H1 (cell line): ENCODE data around the gene CBLL2.

Experiments used
- BCL11A ChIP-seq, 2 experiments: IDR thresholded peaks; one replicate each; pipeline ENCODE4 v1.6.1; 2011; ENCODE audit warnings: low read depth in 2 of 2, low read length in 2 of 2, mild to moderate bottlenecking in 2 of 2
- CEBPB ChIP-seq: IDR thresholded peaks from 2 replicates; pipeline ENCODE4 v1.6.1; 2012; ENCODE audit warnings: low read depth, low read length
- EP300 ChIP-seq, 2 experiments: IDR thresholded peaks; 1 replicate in 1 of 2; 2 replicates in 1 of 2; pipeline ENCODE4 v1.6.1; 2011 to 2012; ENCODE audit warnings: low read depth in 2 of 2, low read length in 2 of 2, mild to moderate bottlenecking in 2 of 2, borderline replicate concordance in 1 of 2, inconsistent platforms in 1 of 2, moderate library complexity in 1 of 2
- EZH2 ChIP-seq: fragments of 200-600 bp; sonication (generic); IDR thresholded peaks from 2 replicates; pipeline ENCODE4 v1.7.1; 2012; ENCODE audit warnings: low read depth, mild to moderate bottlenecking, moderate library complexity, low read length, inconsistent platforms; ENCODE audit not compliant: severe bottlenecking
- POLR2A ChIP-seq, 2 experiments: IDR thresholded peaks; 1 replicate in 1 of 2; 2 replicates in 1 of 2; pipeline ENCODE4 v1.6.1; 2011; ENCODE audit warnings: low read depth in 2 of 2, low read length in 2 of 2, mild to moderate bottlenecking in 2 of 2; ENCODE audit errors: control extremely low read depth in 1 of 2
- POLR2AphosphoS5 ChIP-seq: IDR thresholded peaks from 2 replicates; pipeline ENCODE4 v1.6.1; 2011; ENCODE audit warnings: low read depth, low read length
- SP2 ChIP-seq: IDR thresholded peaks from 2 replicates; pipeline ENCODE4 v1.6.1; 2012; ENCODE audit warnings: mild to moderate bottlenecking, low read length, inconsistent platforms
- SRF ChIP-seq: IDR thresholded peaks from 2 replicates; pipeline ENCODE4 v1.6.1; 2011; ENCODE audit warnings: mild to moderate bottlenecking, low read depth, low read length, moderate library complexity
- ZNF274 ChIP-seq: IDR thresholded peaks from 2 replicates; pipeline ENCODE4 v1.7.0; 2012; ENCODE audit warnings: low read length, borderline replicate concordance; ENCODE audit errors: extremely low read depth
- TF ChIP-seq, protein P1 (sequence below): IDR thresholded peaks from 2 replicates; pipeline ENCODE4 v1.6.1; 2012; ENCODE audit warnings: inconsistent platforms
- TF ChIP-seq, protein P2 (sequence below), 3 experiments: IDR thresholded peaks; 1 replicate in 2 of 3; 2 replicates in 1 of 3; pipeline versions ENCODE4 v1.5.1 to v1.6.1; 2011; ENCODE audit warnings: low read length in 3 of 3, mild to moderate bottlenecking in 3 of 3, inconsistent platforms in 2 of 3, low read depth in 1 of 3, moderate library complexity in 1 of 3; ENCODE audit not compliant: insufficient read depth in 1 of 3; ENCODE audit errors: control extremely low read depth in 1 of 3

DNA sequence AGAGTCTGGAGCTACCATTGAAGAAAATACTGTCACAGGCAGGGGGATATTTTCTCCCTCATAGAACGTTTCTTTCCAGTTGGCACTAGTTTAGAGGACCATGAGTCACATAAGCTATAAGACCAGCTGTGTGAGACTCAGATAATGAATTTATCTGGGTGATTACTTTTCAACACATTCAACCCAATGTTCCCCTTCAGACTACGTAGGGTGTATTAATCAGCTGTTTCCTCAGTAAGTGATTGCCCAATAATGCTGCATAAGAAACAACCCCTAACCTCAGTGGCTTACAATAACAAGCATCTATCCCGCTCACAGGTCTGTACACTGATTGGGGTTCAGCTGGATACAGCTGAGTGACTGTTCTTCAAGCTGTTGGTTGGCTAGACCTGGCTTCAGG is 38.1 kb downstream of the CBLL2 start:
- TF ChIP-seq BCL11A (IDR thresholded peaks at IDR 0.05; ENCODE audit: low read depth in 2 of 2, low read length in 2 of 2) (no peak), EZH2 (no peak), ZNF274 (no peak), SP2 (no peak), POLR2AphosphoS5 (no peak), EP300 (IDR thresholded peaks at IDR 0.05; ENCODE audit: borderline replicate concordance in 1 of 2, low read depth in 2 of 2, low read length in 2 of 2) (no peak), POLR2A (IDR thresholded peaks at IDR 0.05; ENCODE audit: control extremely low read depth in 1 of 2, low read depth in 2 of 2, low read length in 2 of 2) (no peak), SRF (no peak), CEBPB (no peak)
- TF ChIP-seq, protein P1, sequence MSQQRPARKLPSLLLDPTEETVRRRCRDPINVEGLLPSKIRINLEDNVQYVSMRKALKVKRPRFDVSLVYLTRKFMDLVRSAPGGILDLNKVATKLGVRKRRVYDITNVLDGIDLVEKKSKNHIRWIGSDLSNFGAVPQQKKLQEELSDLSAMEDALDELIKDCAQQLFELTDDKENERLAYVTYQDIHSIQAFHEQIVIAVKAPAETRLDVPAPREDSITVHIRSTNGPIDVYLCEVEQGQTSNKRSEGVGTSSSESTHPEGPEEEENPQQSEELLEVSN, result no peak
- TF ChIP-seq, protein P2, sequence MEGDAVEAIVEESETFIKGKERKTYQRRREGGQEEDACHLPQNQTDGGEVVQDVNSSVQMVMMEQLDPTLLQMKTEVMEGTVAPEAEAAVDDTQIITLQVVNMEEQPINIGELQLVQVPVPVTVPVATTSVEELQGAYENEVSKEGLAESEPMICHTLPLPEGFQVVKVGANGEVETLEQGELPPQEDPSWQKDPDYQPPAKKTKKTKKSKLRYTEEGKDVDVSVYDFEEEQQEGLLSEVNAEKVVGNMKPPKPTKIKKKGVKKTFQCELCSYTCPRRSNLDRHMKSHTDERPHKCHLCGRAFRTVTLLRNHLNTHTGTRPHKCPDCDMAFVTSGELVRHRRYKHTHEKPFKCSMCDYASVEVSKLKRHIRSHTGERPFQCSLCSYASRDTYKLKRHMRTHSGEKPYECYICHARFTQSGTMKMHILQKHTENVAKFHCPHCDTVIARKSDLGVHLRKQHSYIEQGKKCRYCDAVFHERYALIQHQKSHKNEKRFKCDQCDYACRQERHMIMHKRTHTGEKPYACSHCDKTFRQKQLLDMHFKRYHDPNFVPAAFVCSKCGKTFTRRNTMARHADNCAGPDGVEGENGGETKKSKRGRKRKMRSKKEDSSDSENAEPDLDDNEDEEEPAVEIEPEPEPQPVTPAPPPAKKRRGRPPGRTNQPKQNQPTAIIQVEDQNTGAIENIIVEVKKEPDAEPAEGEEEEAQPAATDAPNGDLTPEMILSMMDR (IDR thresholded peaks at IDR 0.05; ENCODE audit: control extremely low read depth in 1 of 3, insufficient read depth in 1 of 3, low read depth in 1 of 3, low read length in 3 of 3), result no peak
